NB4 (cell line): Measurements from ENCODE around the gene C1orf210.

ENCODE experiments used
- DNase-seq: peaks from one replicate; pipeline ENCODE4 v3.0.0; 2010; ENCODE audit warnings: low read depth
- H3K4me3 ChIP-seq: one replicate; pipeline ENCODE4 v1.5.1; 2011; ENCODE audit warnings: mild to moderate bottlenecking, low read depth, low read length, moderate library complexity
- CTCF ChIP-seq: IDR thresholded peaks from one replicate; pipeline ENCODE4 v1.5.1; 2012; ENCODE audit warnings: low read depth, low read length
- MAX ChIP-seq: IDR thresholded peaks from 2 replicates; pipeline ENCODE4 v1.6.1; 2011; ENCODE audit warnings: low read depth, low read length
- MYC ChIP-seq: IDR thresholded peaks from 2 replicates; pipeline ENCODE4 v1.6.1; 2011; ENCODE audit warnings: low read depth, low read length
- POLR2A ChIP-seq: IDR thresholded peaks from 2 replicates; pipeline ENCODE4 v1.6.1; 2011; ENCODE audit warnings: mild to moderate bottlenecking; ENCODE audit not compliant: insufficient read length; ENCODE audit errors: extremely low read depth

Gene C1orf210

GRCh38 chr1:43246466-43247213 lies 38.7 kb downstream of the C1orf210 start:
- no peak for TF ChIP-seq MAX
- TF ChIP-seq MYC, result no peak
- TF ChIP-seq POLR2A, result no peak
- TF ChIP-seq CTCF, result no peak
- DNase-seq, result no peak
- H3K4me3 ChIP-seq, result no peak overlapping the region

- TF ChIP-seq POLR2A, result no peak
- TF ChIP-seq MYC, result no peak
- TF ChIP-seq CTCF, result no peak
- TF ChIP-seq MAX, result no peak
- no peak for DNase-seq
These were observed 42.1 kb downstream of the C1orf210 start for GRCh38 chr1:43243299-43243698.

GRCh38 chr1:43241413-43241836 lies 44.0 kb downstream of the C1orf210 start:
- TF ChIP-seq POLR2A, result no peak
- TF ChIP-seq MYC, result no peak
- no peak for TF ChIP-seq MAX
- no peak for TF ChIP-seq CTCF
- no peak overlapping the region for H3K4me3 ChIP-seq
- no peak for DNase-seq

More at GRCh38 chr1:43243299-43243698, 42.1 kb downstream of the C1orf210 start:
- no peak overlapping the region for H3K4me3 ChIP-seq

GRCh38 chr1:43239484-43239883 lies 45.9 kb downstream of the C1orf210 start:
- TF ChIP-seq MAX (no peak), CTCF (no peak), MYC (no peak), POLR2A (no peak)
- H3K4me3 ChIP-seq, result no peak overlapping the region
- DNase-seq, result peak; percentile 34

- H3K4me3 ChIP-seq, result no peak overlapping the region
These were observed 46.4 kb downstream of the C1orf210 start for GRCh38 chr1:43238991-43239469.

More at GRCh38 chr1:43238991-43239469, 46.4 kb downstream of the C1orf210 start:
- no peak for DNase-seq
- TF ChIP-seq CTCF (no peak), POLR2A (no peak), MAX (no peak), MYC (no peak)
